ENCODE data around the gene CYB5R3.

CYB5R3 gene

DNA sequence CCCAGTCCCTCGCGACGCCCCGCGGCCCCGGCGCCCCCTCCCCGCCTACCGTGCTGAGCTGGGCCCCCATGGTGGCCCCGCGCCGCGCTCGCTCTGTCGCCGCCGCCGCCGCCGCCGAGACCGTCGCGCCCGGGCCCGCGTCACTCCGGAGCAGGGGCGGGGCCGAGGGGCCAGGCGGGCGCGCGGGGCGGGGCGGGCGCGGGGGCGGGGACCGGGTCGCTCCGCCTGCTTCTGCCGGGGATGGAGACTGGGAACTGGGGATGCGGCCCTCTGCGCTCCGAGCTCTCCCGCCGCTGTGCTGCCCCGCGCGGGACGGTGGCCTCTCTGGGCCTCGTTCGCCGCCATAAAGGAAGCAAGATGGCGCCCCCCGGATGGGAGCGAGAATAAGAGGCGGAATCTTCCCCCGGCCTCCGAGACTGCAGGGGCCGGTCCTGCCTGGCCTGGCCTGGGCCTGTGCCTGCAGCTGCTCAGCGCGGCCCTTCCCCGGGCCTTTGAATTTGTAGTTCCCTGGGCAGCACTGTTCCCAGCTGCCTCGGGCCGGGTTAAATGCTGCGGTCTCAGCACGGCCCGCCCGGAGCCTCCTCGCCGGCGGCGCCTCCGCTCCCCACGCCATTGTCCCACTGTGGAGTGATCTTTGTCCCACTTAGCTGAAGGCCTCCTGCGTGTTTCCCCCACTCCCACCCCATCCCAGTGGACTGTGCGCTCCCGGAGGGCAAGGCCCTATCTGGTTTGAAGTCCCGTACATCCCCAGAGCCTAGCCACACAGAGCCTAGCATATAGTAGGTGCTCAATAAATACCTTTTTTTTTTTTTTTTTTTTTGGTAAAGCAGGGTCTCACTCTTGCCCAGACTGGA is at the start of gene CYB5R3:
Gene CYB5R3 (minus strand): TSS at position 147 of the 854 bp plus-strand sequence. CDS start 77 bp downstream, at position 70.
- peak; percentile 97 for DNase-seq (ENCODE audit: low spot score)
- in situ Hi-C loops (cut with MboI; ENCODE audit: low sequenced_read_pairs, unreplicated experiment), result loop anchor here (25.0 kb wide), 1 partner anchor 388 kb away; no protein-coding TSS in a partner anchor
- TF ChIP-seq, protein P1, sequence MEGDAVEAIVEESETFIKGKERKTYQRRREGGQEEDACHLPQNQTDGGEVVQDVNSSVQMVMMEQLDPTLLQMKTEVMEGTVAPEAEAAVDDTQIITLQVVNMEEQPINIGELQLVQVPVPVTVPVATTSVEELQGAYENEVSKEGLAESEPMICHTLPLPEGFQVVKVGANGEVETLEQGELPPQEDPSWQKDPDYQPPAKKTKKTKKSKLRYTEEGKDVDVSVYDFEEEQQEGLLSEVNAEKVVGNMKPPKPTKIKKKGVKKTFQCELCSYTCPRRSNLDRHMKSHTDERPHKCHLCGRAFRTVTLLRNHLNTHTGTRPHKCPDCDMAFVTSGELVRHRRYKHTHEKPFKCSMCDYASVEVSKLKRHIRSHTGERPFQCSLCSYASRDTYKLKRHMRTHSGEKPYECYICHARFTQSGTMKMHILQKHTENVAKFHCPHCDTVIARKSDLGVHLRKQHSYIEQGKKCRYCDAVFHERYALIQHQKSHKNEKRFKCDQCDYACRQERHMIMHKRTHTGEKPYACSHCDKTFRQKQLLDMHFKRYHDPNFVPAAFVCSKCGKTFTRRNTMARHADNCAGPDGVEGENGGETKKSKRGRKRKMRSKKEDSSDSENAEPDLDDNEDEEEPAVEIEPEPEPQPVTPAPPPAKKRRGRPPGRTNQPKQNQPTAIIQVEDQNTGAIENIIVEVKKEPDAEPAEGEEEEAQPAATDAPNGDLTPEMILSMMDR (IDR thresholded peaks at IDR 0.05; ENCODE audit: borderline replicate concordance, control extremely low read depth, extremely low read depth, insufficient read depth, missing control alignments), result no peak

DNA sequence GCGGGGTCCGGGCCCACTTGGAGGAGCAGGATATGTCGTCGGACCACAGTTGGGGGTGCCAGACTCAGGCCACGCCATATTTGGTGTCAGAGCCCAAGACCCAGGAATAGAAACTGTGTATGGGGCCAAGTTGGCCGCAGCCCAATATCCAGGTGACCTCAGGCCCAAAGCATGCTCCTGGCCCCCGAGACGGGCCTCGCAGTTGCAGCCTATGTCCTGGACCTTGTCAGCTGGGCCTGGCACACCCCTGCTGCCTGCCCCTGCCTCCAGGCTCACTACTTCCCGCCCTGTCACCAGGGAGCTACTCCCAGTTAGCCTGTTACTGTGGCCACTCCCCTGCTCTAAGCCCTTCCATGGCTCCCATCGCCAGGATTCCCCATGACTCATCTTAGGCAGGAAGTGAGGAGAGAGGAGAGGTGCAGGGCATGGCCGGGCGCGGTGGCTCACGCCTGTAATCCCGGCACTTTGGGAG is 48.4 kb upstream of the CYB5R3 start:
- no peak for DNase-seq (ENCODE audit: low spot score)
- TF ChIP-seq, protein P1 (IDR thresholded peaks at IDR 0.05; ENCODE audit: borderline replicate concordance, control extremely low read depth, extremely low read depth, insufficient read depth, missing control alignments), result no peak
- in situ Hi-C loops (cut with MboI; ENCODE audit: low sequenced_read_pairs, unreplicated experiment), result no loop called here

DNA sequence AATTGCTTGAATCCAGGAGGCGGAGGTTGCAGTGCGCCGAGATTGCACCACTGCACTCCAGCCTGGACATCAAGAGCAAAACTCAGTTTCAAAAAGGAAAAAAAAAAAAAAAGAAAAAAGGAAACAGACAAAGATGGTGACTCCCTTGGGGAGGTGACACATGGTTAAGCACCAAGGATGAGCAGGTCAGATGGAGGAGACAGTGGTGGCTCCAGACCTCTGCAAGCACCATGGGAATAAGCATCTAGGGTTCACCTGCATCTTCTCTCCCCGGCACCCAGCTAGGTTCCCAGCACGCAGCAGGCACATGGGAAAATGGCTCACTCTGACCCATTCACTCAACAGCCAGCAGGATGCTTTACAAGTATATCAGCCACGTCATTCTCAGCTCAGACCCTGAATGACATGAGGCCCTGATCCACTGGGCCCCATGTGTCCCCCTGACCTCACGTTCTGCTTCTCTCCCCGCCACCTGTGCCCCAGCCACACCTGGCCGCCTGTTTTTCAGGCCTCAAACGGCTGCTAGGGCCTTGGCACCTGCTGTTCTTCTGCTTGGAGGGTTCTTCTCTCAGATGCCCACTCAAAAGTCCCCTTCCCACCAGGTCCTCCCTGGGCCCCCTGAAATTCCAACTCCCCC is 47.3 kb upstream of the CYB5R3 start:
- TF ChIP-seq, protein P1 (IDR thresholded peaks at IDR 0.05; ENCODE audit: borderline replicate concordance, control extremely low read depth, extremely low read depth, insufficient read depth, missing control alignments), result no peak
- in situ Hi-C loops (cut with MboI; ENCODE audit: low sequenced_read_pairs, unreplicated experiment), result no loop called here
- DNase-seq (ENCODE audit: low spot score), result peak; percentile 43

DNA sequence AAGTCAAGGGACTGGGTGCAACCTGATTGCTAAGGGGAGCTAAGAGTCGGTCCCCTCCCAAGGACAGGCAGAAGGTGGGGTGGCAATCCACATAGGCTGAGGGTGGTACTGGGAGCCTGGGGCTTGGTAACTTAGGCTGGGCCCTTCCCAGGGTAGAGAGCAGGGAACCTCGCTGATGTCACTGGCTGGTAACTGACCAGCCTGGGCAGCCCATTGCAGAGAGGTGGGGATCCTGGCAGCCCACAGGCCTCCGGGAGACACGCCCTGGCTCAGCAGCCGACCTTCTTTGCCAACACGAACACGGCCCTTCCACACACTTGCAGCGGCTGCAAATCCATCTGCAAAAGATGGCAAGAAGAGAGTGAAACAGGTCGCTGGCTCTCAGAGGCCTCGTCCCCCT is 46.1 kb upstream of the CYB5R3 start:
- DNase-seq (ENCODE audit: low spot score), result peak; percentile 34
- in situ Hi-C loops (cut with MboI; ENCODE audit: low sequenced_read_pairs, unreplicated experiment), result no loop called here
- TF ChIP-seq, protein P1 (IDR thresholded peaks at IDR 0.05; ENCODE audit: borderline replicate concordance, control extremely low read depth, extremely low read depth, insufficient read depth, missing control alignments), result no peak

DNA sequence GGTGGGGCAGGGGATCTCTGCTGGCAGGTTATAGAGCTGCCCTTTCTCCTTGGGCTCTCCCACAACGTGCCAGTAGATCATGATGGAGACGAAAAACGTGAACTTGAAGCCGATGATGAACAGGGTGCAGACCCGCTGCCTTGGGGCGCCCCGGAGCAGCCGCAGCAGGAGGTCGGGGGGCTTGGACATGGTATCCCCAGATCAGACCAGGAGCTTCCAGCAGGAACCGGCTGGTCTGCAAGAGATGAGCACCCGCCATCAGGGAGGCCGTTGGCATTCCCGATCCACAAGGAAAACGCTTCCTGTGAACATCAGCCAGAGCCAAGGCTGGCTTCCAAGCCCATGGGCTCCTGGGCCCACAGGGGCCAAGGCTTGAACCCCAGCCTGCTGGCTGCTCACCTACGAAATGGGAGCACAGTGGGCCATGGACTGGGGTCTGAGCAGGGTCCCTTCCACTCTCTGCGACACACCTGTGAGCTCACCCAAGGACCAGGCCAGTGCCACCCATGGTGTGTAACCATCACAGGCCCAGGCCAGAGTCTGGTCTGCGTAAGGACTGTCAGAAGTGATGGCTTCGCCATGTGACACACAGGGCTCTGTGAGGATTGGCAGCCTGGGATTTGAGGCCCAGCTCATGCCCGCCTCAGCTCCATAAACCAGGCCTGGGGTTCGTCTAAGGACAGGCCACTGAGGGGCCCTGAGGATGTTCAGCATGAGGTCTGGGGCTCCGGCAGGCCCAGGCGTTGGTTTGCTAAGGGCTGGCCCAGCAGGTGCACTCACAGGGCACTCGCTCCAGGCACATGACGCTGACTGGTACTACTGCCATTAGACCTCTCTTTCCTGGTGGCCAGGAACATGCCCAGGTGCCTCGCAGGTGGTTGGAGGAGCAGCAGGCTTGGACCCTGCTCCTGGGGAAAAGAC is 44.8 kb upstream of the CYB5R3 start:
- TF ChIP-seq, protein P1 (IDR thresholded peaks at IDR 0.05; ENCODE audit: borderline replicate concordance, control extremely low read depth, extremely low read depth, insufficient read depth, missing control alignments), result no peak
- in situ Hi-C loops (cut with MboI; ENCODE audit: low sequenced_read_pairs, unreplicated experiment), result no loop called here
- peak; percentile 26 for DNase-seq (ENCODE audit: low spot score)

Measured in GM13976 (cell line).